ENCODE results near the gene USP34. TPM values are rescaled to one million over a fixed set of nuclear protein-coding genes. Genes with fewer than 3 reads are reported as not detected.
A peak's percentile ranks its signal among the peaks of the same experiment; 100 is the strongest.
"Not testable (repeated sequence)": the region's sequence is repeated elsewhere in the genome, so short reads cannot be mapped to it uniquely, and the experiment has no call there.

USP34 gene
- polyA plus RNA-seq, 4 donors, result 35.0 to 90.2 (median 44.3) TPM

DNA sequence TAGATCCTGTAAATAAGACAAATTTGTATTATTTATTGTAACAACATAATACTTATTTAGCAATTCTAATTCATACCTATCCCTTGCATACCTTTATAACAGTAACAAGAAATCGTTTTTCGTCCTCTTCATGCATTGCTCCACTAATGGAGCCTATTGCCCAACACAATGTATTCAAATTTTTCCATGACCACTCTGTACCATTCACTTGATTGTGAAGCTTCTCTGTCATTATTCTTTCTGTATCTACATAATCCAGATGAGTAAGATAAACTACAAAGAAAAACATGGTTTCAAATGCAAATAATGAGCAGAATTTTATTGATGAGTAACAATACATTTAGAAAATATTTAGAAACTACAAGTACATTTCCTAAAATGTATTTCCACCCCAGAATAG, 21.6 kb upstream of the USP34 start:
- DNase-seq (no peak), FAIRE-seq (no peak)
- H3K36me3 ChIP-seq (ENCODE audit: control insufficient read depth in 3 of 3, insufficient read depth in 2 of 3, low read depth in 1 of 3, low read length in 3 of 3), result peaks cover 8 to 49% (median 15%) of the 10 kb centered on the region in 3 donors
- H3K4me1 ChIP-seq (ENCODE audit: control insufficient read depth in 3 of 3, insufficient read depth in 2 of 3, low read depth in 1 of 3, low read length in 2 of 3), result no peaks in the 10 kb centered on the region
- H3K27ac ChIP-seq (ENCODE audit: low read depth in 1 of 3, low read length in 2 of 3), result no peak overlapping the region
- H3K9me3 ChIP-seq (ENCODE audit: control insufficient read depth in 2 of 2, insufficient read depth in 1 of 2, low read depth in 1 of 2, low read length in 1 of 2), result no peaks in the 10 kb centered on the region
- H3K4me3 ChIP-seq (ENCODE audit: low read depth in 1 of 3, low read length in 3 of 3), result no peak overlapping the region
- 89 to 93% (median 93%) methylated on average over 2 of the region's 2 CpGs for WGBS, 3 donors
- no peaks in the 10 kb centered on the region for H3K27me3 ChIP-seq (ENCODE audit: control insufficient read depth in 3 of 3, insufficient read depth in 3 of 3, low read length in 3 of 3)

DNA sequence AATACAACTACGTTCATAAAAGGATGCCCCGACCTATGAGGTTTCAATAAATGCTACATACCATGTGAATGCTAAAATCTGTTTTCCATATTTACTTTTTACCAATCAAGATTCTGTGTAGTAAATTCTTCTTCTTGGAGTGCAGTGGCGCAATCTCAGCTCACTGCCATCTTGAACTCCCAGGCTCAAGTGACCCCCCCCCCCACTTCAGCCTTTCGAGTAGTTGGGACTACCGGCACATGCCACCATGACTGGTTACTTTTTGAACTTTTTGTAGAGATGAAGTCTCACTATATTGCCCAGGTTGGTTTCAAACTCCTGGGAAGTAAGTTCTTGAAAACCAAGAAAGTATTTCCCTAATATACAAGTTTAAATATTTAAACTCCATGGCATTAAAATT, 14.4 kb upstream of the USP34 start:
- H3K4me3 ChIP-seq (ENCODE audit: low read depth in 1 of 3, low read length in 3 of 3), result no peak overlapping the region
- DNase-seq, result no peak
- H3K9me3 ChIP-seq (ENCODE audit: control insufficient read depth in 2 of 2, insufficient read depth in 1 of 2, low read depth in 1 of 2, low read length in 1 of 2), result no peaks in the 10 kb centered on the region
- WGBS, 3 donors, result 95 to 99% (median 96%) methylated on average over 5 of the region's 5 CpGs
- no peak for FAIRE-seq
- peaks cover 7 to 55% (median 10%) of the 10 kb centered on the region in 3 donors for H3K36me3 ChIP-seq (ENCODE audit: control insufficient read depth in 3 of 3, insufficient read depth in 2 of 3, low read depth in 1 of 3, low read length in 3 of 3)
- H3K27ac ChIP-seq (ENCODE audit: low read depth in 1 of 3, low read length in 2 of 3), result no peak overlapping the region
- H3K4me1 ChIP-seq (ENCODE audit: control insufficient read depth in 3 of 3, insufficient read depth in 2 of 3, low read depth in 1 of 3, low read length in 2 of 3), result no peaks in the 10 kb centered on the region
- no peaks in the 10 kb centered on the region for H3K27me3 ChIP-seq (ENCODE audit: control insufficient read depth in 3 of 3, insufficient read depth in 3 of 3, low read length in 3 of 3)

DNA sequence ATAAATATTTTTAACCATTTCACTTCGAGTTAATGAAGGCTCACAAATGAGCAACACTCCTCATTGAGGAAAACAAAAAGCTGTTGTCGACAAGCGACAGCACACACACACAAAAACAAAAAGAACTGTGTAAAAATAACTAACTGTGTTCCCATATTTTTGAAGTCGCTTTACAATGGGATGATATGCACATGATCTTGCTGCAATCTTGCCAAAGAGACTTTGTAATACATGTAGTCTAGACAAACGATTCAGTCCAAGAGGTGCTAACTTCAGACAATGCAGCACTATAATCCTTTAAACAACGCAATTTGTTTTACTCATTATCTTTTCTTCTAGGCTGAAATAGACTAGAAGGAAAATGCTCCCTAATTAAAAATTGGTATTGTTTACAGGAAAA, 7.2 kb upstream of the USP34 start:
- 77 to 85% (median 85%) methylated on average over 6 of the region's 6 CpGs for WGBS, 3 donors
- no peak overlapping the region for H3K27ac ChIP-seq (ENCODE audit: low read depth in 1 of 3, low read length in 2 of 3)
- no peaks in the 10 kb centered on the region for H3K9me3 ChIP-seq (ENCODE audit: control insufficient read depth in 2 of 2, insufficient read depth in 1 of 2, low read depth in 1 of 2, low read length in 1 of 2)
- no peaks in the 10 kb centered on the region for H3K4me1 ChIP-seq (ENCODE audit: control insufficient read depth in 3 of 3, insufficient read depth in 2 of 3, low read depth in 1 of 3, low read length in 2 of 3)
- peaks cover 13 to 51% (median 17%) of the 10 kb centered on the region in 3 donors for H3K36me3 ChIP-seq (ENCODE audit: control insufficient read depth in 3 of 3, insufficient read depth in 2 of 3, low read depth in 1 of 3, low read length in 3 of 3)
- DNase-seq, result no peak
- FAIRE-seq, result no peak
- H3K27me3 ChIP-seq (ENCODE audit: control insufficient read depth in 3 of 3, insufficient read depth in 3 of 3, low read length in 3 of 3), result no peaks in the 10 kb centered on the region
- no peak overlapping the region for H3K4me3 ChIP-seq (ENCODE audit: low read depth in 1 of 3, low read length in 3 of 3)

DNA sequence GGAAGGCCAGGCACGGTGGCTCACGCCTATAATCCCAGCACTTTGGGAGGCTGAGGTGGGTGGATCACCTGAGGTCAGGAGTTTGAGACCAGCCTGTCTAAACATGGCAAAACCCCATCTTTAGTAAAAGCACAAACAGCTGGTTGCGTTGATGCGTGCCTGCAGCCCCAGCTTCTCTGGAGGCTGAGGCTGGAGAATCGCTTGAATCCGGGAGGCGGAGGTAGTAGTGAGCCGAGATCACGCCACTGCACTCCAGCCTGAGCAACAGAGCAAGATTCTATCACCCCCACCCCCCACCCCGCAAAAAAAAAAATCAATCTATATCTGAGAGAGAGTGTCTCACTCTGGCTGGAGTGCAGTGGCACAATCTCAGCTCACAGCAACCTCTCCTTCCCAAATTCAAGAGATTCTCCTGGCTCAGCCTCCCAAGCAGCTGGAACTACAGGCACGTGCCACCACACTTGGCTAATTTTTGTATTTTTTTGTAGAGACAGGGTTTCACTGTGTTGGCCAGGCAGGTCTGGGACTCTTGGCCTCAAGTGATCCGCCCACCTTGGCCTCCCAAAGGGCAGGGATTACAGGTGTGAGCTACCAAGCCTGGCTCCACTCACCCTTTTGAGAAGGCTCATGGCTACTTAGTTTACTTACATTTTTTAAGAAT, 6.2 kb upstream of the USP34 start:
- not testable (repeated sequence) for H3K4me1 ChIP-seq (ENCODE audit: control insufficient read depth in 3 of 3, insufficient read depth in 2 of 3, low read depth in 1 of 3, low read length in 2 of 3); H3K27ac ChIP-seq (ENCODE audit: low read depth in 1 of 3, low read length in 2 of 3); FAIRE-seq; H3K4me3 ChIP-seq (ENCODE audit: low read depth in 1 of 3, low read length in 3 of 3); H3K9me3 ChIP-seq (ENCODE audit: control insufficient read depth in 2 of 2, insufficient read depth in 1 of 2, low read depth in 1 of 2, low read length in 1 of 2); H3K27me3 ChIP-seq (ENCODE audit: control insufficient read depth in 3 of 3, insufficient read depth in 3 of 3, low read length in 3 of 3); DNase-seq
- WGBS, 3 donors, result 94 to 96% (median 96%) methylated on average over 12 of the region's 12 CpGs
- H3K36me3 ChIP-seq (ENCODE audit: control insufficient read depth in 3 of 3, insufficient read depth in 2 of 3, low read depth in 1 of 3, low read length in 3 of 3), result peaks cover 9 to 49% (median 17%) of the 10 kb centered on the region in 3 donors

DNA sequence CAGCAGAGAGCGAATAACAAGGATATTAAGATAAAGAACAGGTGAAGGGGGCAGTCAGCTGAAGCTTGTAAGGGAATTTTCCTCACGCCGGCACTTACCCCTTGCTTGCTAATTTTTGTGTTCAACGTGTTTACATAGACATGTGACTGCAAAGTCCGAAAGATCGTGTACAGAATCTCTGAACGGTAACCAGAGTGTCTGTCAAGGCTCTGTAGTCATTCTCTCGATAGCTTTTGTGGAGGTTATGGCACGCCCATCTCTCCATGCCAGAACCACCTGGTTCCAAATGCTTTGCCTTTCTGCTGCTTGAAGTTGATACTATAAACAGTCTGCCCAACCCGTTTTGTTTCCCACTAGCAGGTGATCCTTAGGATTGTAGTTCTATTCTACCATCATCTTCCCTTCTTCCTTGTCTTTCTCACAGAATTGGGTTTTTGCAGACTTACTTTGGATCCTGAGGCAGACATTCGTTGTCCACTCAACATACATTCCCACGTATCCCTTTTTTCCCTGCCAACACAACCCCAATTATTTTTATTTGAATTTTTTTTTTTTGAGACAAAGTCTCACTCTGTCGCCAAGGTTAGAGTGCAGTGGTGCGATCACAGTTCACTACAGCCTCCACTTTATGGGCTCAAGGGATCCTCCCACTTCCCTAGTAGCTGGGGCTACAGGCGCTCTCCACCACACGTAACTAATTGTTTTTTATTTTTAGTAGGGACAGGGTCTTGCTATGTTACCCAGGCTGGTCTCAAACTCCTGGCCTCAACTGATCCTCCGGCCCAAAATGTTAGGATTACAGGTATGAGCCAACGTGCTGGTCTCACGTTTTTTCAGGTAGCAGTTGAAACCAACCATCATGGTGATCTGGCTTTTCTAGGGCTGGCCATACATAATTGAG, 1.3 kb upstream of the USP34 start:
- H3K4me1 ChIP-seq (ENCODE audit: control insufficient read depth in 3 of 3, insufficient read depth in 2 of 3, low read depth in 1 of 3, low read length in 2 of 3), result peaks cover 0 to 3% (median 0%) of the 10 kb centered on the region in 3 donors
- H3K27me3 ChIP-seq (ENCODE audit: control insufficient read depth in 3 of 3, insufficient read depth in 3 of 3, low read length in 3 of 3), result no peaks in the 10 kb centered on the region
- FAIRE-seq, result no peak
- peak overlapping the region; percentile 84 to 100 (median 84) for H3K4me3 ChIP-seq (ENCODE audit: low read depth in 1 of 3, low read length in 3 of 3)
- WGBS, 3 donors, result 33 to 37% (median 36%) methylated on average over 19 of the region's 19 CpGs
- no peaks in the 10 kb centered on the region for H3K9me3 ChIP-seq (ENCODE audit: control insufficient read depth in 2 of 2, insufficient read depth in 1 of 2, low read depth in 1 of 2, low read length in 1 of 2)
- peak; percentile 55 to 76 for DNase-seq
- peak overlapping the region; percentile 95 to 100 (median 98) for H3K27ac ChIP-seq (ENCODE audit: low read depth in 1 of 3, low read length in 2 of 3)
- H3K36me3 ChIP-seq (ENCODE audit: control insufficient read depth in 3 of 3, insufficient read depth in 2 of 3, low read depth in 1 of 3, low read length in 3 of 3), result peaks cover 0 to 26% (median 0%) of the 10 kb centered on the region in 3 donors

DNA sequence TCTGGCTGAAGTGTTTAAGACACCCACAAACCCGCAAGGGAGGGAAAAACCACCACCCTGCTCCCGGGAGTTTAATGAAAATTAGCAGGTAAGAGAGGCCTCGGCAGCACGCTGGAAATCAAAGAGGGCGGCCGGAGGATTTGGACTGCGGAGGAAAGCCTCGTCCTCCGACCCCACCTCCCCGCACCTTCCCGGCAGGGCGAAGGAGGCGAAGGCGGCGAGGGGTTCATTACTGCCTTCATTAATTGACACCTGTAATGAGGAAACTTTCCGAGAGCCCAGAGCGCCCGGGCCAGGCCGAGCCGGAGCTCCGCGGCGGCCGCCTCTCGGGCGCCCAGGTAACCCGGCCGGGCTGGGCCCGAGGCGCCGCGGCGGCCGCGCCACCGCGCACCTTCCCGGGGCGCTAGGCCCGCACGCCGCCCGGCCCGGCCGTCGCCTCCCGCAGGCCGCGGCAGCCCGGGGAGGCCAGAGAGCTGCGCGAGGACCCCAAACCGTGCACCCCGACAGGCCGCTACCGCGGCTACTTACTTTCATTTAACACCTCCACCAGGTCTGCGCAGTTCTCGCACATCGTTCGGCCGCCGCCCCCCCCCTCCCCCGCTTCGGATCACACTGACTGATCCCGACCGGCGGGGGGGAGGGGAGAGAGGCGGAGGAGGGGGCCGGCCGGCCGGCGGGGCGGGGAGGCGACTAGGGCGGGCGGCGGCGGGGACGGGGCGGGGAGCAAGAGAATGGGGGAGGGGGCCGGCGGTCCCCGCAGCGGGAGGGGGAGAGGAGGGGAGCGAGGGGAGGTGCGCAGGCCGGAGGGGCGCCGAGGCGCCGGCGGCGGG, 550 bp downstream of the USP34 start:
- peaks cover 0 to 21% (median 0%) of the 10 kb centered on the region in 3 donors for H3K36me3 ChIP-seq (ENCODE audit: control insufficient read depth in 3 of 3, insufficient read depth in 2 of 3, low read depth in 1 of 3, low read length in 3 of 3)
- no peaks in the 10 kb centered on the region for H3K9me3 ChIP-seq (ENCODE audit: control insufficient read depth in 2 of 2, insufficient read depth in 1 of 2, low read depth in 1 of 2, low read length in 1 of 2)
- peak overlapping the region; percentile 91 to 100 (median 95) for H3K27ac ChIP-seq (ENCODE audit: low read depth in 1 of 3, low read length in 2 of 3)
- DNase-seq, result peak; percentile 88 to 91
- H3K4me1 ChIP-seq (ENCODE audit: control insufficient read depth in 3 of 3, insufficient read depth in 2 of 3, low read depth in 1 of 3, low read length in 2 of 3), result peaks cover 0 to 3% (median 0%) of the 10 kb centered on the region in 3 donors
- WGBS, 3 donors, result 0% methylated on average over 30 to 76 of the region's 94 CpGs
- no peaks in the 10 kb centered on the region for H3K27me3 ChIP-seq (ENCODE audit: control insufficient read depth in 3 of 3, insufficient read depth in 3 of 3, low read length in 3 of 3)
- peak overlapping the region; percentile 83 to 95 (median 84) for H3K4me3 ChIP-seq (ENCODE audit: low read depth in 1 of 3, low read length in 3 of 3)
- FAIRE-seq, result no peak

DNA sequence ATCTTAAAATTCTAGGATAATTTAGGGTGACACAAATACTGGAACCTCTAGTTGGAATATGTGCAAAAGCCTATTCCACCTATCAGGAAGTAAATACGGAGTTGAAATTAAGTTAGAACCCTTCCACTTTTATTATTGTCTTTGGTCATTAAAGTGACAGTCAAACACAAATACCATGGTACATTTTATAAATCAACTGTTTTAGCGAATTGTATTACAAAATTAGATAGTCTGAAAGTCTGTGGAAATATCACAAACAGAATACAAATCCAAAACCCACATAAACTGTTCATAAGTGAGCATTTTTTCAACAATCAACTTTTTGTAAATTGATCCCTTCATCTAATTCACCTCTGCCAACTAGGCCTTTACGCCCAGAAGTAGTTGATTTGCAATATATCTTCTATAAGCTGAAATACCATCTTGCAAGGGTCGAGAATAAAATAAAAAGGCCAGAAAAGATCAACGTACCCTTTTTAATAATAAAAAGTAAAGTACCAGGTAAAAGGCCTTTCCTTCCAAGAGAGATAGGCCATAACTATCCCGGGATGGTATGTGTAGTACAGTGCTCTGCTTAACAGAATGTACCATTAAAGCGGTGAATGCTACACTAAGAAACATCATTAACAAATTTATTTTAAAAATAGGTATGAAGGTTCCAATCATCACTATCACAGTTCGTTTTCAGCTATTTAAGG, 1.3 kb downstream of the USP34 start:
- Histone ChIP-seq H3K36me3 (ENCODE audit: control insufficient read depth in 3 of 3, insufficient read depth in 2 of 3, low read depth in 1 of 3, low read length in 3 of 3) (peaks cover 0 to 21% (median 0%) of the 10 kb centered on the region in 3 donors), H3K4me3 (ENCODE audit: low read depth in 1 of 3, low read length in 3 of 3) (peak overlapping the region; percentile 83 to 95 (median 84)), H3K27me3 (ENCODE audit: control insufficient read depth in 3 of 3, insufficient read depth in 3 of 3, low read length in 3 of 3) (no peaks in the 10 kb centered on the region), H3K4me1 (ENCODE audit: control insufficient read depth in 3 of 3, insufficient read depth in 2 of 3, low read depth in 1 of 3, low read length in 2 of 3) (peaks cover 0 to 3% (median 0%) of the 10 kb centered on the region in 3 donors), H3K9me3 (ENCODE audit: control insufficient read depth in 2 of 2, insufficient read depth in 1 of 2, low read depth in 1 of 2, low read length in 1 of 2) (no peaks in the 10 kb centered on the region), H3K27ac (ENCODE audit: low read depth in 1 of 3, low read length in 2 of 3) (peak overlapping the region; percentile 91 to 100 (median 95))
- WGBS, 3 donors, result 2 to 5% (median 3%) methylated on average over 8 of the region's 8 CpGs
- DNase-seq, result peak; percentile 17 to 29
- no peak for FAIRE-seq

All from small intestine (tissue), 7 donors.